ENCODE data around the gene KDM5B. TPM values are rescaled to one million over a fixed set of nuclear protein-coding genes. Genes with fewer than 3 reads are reported as not detected.
A peak's percentile ranks its signal among the peaks of the same experiment; 100 is the strongest.
"Not testable (repeated sequence)": the region's sequence is repeated elsewhere in the genome, so short reads cannot be mapped to it uniquely, and the experiment has no call there.

Gene KDM5B
- total RNA-seq (2014; rRNA removed; shearing (Covaris generic)): 42.7 and 44.4 TPM in 2 replicates

DNA sequence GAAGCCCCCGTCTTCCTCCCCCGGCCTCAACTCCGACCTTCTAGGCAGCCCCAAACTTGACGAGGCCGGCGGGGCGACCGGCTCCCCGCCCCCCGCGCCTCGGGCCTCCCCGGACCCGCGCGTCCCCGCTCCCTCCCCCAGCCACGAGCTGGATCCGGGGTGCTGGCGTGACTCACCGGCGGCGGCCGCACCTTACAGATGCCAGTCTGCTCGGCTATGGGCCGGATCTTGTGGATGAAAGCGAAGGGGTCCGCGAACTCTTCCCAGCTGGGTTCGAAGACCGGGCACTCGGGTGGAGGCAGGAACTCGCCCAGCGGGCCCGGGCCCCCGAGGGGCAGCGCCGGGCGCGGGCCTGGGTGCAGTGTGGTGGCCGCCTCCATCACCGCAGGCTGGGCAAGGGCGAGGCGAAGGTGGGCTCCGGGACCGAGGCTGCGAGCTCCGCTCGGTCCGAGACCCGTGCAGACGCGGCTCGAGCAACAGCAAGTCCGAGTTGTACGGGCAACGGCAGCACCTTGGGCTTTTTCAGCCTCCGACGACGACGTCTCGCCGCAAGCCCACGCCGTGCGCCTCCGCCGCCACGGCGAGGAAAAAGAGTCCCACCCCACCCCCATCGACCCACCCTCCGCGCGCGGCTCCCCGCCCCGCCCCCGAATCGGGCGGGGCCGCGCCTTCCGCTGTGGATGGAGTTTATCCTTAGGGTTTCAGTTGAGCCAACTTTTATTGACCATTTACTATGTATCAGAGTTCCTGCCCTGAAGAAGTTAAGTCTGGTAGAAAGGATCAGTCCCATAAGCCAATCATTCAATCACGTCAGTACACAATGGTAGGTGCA, at the start of gene KDM5B:
TSS of gene KDM5B (minus strand) at position 496 of the 832 bp plus-strand sequence. CDS start at position 380, 116 bp downstream.
- DNase-seq (ENCODE audit: low read depth): peak; percentile 70

DNA sequence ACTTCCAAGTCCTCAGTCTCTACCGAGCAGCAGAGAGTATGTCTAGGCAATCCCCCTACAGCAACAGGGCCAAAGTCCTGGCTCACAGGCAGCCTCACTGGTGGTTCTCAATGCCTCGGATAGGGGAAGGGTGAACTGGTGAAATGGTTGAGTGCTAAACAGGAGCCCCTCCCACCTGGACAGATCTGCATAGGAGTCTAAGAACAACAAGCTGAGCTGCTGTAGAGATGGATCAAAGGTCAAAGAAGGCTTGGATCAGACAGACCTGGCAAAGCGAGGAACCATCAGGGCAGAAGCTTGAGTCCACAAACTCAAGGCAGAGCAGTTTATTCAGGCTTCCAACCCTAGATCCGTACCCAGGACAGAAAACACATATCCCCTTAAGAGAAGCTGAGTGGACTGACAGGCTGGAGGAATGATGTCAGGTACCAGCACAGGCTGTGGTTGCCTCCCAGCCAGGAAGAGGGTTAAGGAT, 49.0 kb upstream of the KDM5B start:
- DNase-seq (ENCODE audit: low read depth): no peak

DNA sequence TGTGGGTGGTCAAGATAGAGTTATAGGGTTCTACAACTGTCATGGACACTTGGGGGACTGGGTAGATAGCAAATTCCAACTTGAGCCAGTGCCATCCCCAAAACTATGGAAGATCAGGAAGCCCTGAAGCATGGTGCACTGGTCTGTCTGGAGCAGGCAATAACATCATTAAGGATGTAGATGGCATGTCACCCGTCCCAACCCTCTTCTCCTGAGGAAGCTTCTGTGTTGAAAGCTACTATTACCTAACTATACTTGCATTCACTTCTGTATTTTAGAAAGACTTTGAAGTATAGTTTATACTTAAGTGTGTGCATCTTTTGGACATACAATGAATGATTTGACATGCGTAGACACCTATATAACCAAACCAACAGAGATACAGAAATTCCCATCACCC, 47.8 kb upstream of the KDM5B start:
- DNase-seq (ENCODE audit: low read depth): no peak

DNA sequence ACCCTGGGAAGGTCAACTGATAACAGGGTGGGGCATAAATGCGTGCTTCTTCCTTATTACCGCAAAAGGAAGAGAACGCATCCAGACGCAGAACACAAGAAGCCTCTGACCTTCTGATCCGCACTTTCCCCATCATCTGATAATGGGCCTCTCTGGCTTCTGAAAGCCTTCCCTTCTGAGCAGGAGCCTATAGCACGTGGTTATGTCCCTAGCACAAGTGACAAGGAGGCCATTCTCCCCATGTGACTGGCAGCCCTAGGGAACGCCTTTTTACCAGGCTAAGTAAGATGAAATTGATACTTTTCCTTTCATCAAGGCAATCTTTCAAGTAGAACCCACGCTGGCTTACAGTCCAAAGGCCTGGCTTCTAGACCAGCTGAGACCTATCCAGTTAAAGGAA, 46.6 kb upstream of the KDM5B start:
- no peak for DNase-seq (ENCODE audit: low read depth)

DNA sequence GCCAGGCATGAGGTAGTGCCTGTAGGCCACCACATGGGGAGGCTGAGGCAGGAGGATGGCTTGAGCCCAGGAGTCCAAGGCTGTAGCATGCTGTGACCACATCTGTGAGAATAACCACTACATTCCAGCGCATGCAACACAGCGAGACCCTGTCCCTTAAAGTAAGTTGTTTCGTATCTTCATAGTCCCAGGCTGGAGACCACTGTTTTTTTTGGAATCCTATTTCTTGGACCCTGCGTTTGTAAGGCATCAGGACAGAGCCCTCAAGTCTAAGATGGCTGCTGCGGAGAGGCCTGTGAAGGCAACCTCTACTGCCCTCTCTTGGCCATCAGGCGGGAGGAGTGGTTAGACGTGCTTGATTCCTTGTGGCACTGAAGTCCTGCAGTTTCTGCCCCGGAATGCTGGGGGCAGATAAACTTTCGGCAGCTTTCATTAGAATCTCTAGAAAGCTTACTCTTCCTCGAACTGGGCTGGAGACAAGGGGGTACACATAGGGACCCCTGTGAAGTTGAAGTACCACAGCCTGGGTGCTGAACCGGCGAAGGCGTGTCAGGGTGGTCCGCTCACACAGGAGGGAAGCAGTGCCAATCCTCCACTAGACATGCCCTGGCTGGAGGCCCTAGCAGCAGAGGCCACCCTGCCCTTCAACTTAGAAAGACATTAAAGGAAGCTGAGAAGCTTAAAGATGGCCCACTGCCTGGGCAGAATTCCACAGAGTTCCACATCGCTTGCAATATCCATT, 44.1 kb upstream of the KDM5B start:
- peak; percentile 69 for DNase-seq (ENCODE audit: low read depth)

DNA sequence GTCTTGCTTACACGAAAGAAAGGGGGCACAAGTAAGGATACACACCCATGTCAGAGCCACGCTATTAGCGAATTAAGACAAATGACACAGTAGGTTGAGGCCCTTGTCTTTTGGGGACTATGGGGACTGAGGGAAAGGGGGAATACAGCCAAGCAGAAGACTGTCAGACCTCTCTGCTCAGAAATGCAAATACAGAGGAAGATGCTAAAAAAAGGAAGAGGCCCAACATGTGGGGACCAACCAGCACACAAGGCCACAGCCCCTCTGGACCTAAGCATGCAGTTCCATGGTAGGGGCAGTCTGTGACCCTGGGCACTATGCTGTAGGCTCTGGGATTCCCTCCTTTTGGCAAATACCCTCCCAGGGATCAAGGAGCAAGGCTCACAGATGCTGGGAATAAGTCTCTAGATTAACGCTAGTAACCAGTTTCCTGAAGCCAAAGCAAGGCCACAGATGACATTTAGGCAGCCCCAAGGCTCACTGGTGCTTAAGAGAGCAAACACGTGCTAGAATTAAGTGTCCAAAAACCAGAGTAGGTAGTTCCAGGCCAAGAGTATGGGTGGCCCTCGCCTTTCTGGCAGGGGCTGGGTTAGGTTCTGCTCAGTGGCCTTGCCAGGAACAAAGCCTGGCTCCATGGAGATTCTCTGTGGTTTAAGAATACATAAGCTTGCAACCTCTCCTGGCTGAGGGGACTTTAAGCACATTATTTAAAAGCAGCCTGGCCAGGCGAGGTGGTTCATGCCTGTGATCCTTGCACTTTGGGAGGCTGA, 42.6 kb upstream of the KDM5B start:
- no peak for DNase-seq (ENCODE audit: low read depth)

DNA sequence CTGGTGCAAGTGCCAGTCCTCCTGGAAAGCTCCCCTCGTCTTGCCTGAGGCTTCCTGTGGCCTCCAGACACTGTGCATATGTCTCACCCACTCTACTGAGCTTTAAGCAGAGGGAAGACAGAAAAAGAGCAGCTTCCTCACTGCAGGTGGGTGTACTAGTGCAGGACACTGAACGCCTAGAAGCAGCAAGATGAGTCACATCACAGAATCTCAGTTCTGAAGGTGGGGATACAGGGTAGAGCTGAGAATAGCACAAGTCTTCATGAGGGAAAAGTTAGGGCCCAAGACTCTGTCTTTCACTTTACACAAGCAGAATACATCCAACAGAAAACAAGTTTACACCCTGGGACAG, 39.9 kb upstream of the KDM5B start:
- no peak for DNase-seq (ENCODE audit: low read depth)

DNA sequence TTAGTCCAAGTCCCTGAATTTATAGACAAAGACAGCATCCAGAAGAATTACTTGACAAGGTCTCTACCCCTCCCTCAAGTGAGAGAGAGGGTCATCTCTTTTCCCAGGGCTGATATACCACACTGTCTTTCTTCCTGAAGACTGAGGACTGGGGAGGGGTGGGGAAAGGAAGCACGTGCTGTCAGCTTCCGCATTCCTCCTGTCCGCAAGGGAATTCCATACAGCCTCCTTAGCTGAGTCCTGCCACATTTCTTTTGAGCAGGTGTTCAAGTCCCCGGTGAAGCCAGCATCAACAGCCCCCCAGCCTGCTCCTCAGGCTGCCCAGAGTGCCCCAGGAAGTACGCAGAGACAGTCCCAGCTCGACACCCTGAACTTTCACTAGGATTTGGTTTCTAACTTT, 36.7 kb upstream of the KDM5B start:
- no peak for DNase-seq (ENCODE audit: low read depth)

DNA sequence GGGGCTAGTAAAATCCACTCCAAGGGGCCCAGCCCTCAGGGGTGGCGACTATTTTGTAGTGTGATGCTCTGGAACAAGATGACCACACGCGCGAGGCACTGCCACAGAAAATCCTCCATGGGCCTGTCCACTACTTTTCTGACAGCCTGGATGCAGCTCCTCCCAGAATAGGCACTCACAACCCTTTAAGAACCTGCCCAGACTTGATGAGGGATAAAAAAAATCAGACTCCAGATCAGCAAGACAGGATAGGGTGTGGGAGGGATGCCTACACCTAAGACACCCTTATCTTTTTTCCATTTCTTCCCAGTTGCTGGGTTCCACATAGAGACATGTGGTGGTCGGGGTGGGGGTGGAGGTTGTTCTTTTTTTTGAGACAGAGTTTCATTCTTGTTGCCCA, 36.0 kb upstream of the KDM5B start:
- DNase-seq (ENCODE audit: low read depth): no peak

DNA sequence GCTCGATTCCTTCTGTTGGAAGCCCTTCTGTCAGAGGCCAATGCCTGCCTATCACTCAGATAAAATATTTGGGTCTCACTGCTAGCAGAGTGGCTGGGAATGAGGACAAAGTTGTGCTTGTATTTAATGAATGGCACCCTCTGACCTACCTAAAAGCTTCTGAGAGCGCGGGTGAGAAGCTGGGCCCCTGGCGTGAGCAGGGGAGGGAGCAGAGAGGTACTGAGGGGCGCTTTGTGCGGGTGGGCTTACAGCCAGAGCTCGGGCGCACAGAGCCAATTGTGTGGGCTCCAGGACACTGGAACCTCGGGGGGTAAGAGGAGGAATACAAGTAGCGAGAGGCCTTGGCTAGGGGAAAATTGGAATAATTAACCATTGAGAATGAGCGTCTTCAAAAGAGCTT, 34.9 kb upstream of the KDM5B start:
- DNase-seq (ENCODE audit: low read depth): no peak

DNA sequence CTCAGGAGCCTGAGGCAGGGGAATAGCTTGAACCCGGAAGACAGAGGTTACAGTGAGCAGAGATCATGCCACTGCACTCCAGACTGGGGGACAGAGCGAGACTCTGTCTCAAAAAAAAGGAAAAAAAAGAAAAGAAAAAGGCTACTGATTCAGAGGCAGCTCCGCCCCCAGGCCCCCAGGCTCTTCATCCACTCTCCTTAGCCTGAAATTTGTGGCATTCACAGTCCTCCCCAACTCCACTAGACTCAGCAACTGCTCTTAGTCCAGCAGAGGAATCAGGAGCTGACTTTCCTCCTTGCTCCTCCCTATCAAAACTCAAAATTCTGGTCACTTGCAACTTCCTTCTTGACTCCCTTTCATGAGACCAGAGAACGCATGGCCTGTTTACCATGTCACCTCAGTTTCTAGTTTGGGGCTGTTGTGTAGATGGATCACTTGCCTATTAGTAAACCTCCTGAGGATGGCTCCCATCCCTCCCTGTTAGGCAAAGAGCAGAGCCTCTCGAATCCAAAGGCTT, 29.6 kb upstream of the KDM5B start:
- no peak for DNase-seq (ENCODE audit: low read depth)

DNA sequence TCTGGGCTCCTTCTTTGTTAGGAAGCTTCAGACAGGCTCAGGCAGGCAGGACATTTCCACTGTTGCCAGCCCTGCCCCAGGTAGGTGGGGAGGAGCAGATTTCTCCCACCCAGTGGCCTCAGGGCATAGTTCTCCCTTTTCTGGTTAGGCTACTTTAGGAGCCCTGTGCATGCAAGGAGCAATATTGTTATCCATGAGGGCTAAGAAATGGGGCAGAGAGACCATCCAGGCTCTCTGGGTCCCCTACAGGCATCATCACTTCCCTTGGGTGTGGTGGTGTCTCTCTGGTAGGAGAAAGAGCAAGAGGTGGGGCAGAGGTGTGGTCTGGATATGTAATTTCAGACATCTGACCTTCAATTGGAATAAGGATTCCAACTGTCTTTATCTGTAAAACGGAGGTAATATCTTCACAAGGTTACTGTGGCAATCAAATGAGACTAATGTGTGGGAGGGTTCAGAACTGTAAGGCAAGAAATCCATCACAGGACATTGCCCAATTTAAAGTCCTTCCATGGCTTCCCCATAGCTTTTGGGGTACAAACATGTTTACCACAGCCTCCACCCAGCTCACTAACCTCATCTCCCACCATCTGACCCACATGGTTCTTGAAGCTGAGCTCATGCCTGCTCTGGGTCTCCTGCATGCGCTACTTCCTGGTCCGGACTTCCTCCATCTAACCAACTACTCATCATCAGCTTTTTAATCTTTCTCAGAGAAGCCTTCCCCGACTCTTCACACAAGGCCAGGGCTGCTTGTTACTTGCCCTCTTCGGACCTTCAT, 28.6 kb upstream of the KDM5B start:
- DNase-seq (ENCODE audit: low read depth): no peak

DNA sequence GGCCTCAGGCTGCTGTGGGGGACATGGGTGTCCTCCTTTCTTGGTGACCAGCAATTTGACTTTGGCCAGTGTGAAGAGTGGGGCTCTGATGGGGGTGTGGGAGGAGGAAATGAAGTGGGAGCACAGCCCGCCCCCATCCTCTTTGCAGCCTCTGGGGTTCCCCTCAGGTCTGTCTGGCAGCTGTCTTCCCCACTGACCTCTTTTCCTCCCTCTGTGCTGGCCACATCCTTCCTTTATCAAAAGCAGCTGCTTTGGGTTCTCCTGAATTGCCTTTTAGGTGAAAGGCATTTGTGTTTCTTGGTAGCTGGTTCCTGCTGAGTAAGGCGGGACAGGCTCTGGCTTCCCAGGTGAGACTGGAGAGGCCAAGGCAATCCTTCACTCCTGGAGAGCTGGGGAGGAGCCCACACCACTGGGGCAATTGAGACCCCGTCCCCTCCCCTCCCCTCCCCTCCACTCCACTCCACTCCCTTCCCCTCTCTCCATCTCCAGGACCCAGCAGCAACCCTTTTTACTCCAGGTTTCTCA, 27.4 kb upstream of the KDM5B start:
- DNase-seq (ENCODE audit: low read depth): no peak

DNA sequence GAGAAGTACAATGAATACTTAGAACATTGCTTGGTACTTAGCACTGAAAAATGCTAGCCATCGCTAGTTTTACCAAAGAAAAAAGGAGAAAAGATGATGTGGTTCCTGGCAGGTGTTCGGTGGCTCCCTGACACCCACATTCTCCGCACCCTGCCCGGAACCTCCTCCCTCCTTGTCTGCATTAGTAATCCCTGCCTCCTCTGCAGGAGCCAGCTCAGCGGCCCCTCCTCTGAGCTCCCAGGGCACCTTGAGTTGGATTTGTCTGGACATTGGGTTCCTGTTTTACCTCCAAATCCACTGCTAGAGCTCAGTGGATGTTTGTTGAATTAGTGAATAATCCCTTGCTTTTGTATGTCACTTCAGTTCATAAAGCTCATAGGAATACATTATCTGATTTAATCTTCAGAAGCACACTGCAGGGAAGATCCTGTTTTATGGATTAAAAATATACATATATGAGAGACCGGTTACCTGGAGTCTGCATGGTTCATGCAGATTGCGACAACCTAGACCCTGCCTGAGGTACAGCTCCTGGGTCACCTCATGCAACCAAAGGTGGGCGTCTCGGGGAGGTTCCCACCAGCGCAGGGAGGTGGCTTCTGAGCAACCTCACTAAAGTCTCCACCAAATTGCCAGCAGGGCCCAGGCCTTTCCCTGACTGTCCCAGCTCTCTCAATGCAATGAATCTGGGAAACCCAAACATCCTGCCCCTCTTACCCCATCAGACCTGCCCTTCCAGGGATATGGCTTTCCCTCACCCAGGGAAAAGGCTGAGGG, 26.7 kb upstream of the KDM5B start:
- no peak for DNase-seq (ENCODE audit: low read depth)

DNA sequence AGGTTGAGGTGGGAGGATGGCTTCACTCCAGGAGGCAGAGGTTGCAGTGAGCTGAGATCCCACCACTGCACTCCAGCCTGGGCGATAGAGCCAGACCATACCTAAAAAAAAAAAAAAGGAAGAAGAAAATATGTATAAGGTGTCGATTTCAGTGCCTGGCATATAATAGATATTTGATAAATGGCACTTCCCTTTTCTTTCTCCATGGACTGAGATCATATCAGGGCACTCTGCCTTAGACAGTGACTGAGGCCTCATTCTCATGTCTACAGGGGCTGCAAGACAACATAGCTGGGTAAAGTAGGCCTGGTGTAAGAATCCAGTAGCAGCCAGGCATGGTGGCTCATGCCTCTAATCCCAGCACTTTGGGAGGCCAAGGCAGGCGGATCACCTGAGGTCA, 23.7 kb upstream of the KDM5B start:
- no peak for DNase-seq (ENCODE audit: low read depth)

DNA sequence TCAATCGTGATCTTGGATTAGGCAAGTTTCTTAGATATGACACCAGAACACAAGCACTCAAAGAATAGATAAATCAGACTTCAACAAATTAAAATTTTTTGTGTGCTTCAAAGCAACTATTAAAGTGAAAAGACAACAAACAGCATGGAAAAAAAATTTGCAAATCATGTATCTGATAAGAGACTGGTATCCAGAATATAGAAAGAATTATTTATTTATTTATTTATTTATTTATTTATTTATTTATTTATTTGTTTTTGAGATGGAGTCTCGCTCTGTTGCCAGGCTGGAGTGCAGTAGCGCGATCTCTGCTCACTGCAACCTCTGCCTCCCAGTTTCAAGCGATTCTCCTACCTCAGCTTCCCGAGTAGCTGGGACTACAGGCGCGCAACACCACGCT, 21.0 kb upstream of the KDM5B start:
- DNase-seq (ENCODE audit: low read depth): not testable (repeated sequence)

DNA sequence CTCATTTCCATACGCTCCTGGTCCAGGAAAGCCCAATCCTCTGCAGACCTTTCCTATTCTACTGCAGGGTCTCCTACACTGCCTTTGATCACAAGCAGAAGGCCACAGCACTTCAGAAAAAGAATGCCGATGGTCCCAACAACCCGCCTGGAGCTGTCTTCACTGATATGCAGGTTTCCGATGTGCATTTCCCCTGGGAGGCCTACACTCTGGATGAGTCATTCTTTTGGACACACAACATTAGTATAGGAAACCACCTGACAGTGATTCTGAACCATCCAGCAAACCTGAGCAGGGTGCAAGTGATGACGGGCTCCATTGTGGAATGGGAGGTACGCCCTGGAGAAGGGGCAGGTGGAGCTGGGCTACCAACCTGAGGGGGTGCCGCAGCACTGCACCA, 17.5 kb upstream of the KDM5B start:
- DNase-seq (ENCODE audit: low read depth): no peak

DNA sequence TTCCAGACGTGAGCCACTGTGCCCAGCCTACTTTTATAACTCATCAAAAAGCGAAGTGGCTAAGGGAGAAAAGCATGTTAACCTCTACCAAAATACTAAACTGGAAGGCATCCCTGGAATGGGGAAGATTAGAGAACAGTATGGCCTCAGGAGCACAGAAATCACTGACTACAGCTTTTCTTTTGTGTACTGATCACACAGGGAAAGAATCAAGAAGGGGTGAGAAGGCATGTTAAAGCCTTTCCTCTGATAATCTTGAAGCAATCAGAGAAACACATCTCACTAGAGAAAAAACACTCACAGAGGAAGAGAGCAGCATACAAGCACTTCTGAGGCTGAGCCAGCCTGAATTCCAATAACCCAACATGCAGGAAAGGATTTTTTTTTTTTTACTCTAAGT, 13.2 kb upstream of the KDM5B start:
- peak; percentile 28 for DNase-seq (ENCODE audit: low read depth)

DNA sequence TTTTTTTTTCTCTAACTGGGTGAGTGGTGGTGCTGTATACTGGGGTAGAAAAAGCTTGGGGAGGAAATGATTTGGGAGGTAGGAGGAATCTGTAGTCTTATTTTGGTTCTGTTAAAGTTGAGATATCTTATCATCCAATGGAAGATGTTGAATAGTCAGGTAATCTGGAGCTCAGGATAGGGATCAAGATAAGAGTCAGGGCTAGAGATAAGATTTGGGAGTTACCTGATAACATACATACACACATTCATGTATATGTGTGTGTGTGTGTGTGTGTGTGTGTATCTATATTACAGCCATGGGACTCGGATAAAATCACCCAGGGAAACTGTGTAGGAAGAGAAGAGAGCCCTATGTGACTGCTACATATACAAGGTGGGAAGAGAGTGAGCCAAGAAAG, 10.6 kb upstream of the KDM5B start:
- DNase-seq (ENCODE audit: low read depth): no peak

DNA sequence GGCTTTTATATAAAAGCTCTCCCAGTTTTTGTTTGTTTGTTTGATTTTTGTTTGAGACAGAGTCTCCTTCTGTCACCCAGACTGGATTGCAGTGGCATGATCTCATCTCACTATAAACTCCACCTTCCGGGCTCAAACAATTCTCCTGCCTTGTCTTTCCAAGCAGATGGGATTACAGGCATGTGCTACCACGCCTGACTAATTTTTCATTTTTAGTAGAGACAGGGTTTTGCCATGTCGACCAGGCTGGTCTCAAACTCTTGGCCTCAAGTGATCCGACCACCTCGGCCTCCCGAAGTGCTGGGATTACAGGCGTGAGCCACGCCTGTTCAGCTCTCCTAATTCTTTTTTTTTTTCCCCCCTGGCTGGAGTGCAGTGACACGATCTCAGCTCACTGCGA, 6.9 kb upstream of the KDM5B start:
- no peak for DNase-seq (ENCODE audit: low read depth)
